ENCODE results near the gene ACTR3.

- TF ChIP-seq CTCF (IDR thresholded peaks at IDR 0.05): no peak
- no peak for TF ChIP-seq POLR2A (IDR thresholded peaks at IDR 0.05)
Measured at GRCh38 chr2:113858764-113859163, 31.1 kb upstream of the ACTR3 start.
